Renal pelvis (tissue), 4 donors: ENCODE data around the gene ORAI2. TPM values are rescaled to one million over a fixed set of nuclear protein-coding genes. Genes with fewer than 3 reads are reported as not detected.

Experiments used
- DNase-seq: peaks from one replicate; pipeline ENCODE4 v3.0.0-alpha.2; 2013
- polyA plus RNA-seq, 3 donors: library from polyadenylated mRNA; unstranded; fragments of 120-200 nt; gene quantifications; one replicate each; pipeline ENCODE4 v1.2.1, GENCODE V29; 2013; ENCODE audit not compliant: insufficient read length in 3 of 3

The ORAI2 gene
- polyA plus RNA-seq, 3 donors = 22.6 to 28.1 (median 26.2) TPM

DNA sequence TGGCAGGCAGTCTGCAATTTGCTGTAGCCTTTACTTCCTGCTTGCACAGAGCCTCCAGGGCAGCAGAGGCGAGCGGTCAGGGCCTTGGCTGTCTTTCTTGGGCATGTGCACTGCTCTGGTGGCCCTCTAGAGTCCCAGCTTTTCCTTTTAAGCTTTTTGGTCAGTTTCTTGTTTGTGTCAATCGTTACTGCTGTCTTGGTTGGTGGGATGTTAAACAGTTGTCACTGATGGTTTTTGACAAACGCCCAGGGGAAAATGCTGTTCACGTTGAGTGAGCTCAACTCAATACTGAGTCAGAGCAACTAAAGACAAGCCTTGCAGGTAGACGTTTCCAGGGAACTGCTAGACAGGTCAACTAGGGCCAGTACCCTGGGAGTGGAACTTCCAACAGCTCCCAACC is 23.3 kb upstream of the ORAI2 start:
- DNase-seq = no peak

DNA sequence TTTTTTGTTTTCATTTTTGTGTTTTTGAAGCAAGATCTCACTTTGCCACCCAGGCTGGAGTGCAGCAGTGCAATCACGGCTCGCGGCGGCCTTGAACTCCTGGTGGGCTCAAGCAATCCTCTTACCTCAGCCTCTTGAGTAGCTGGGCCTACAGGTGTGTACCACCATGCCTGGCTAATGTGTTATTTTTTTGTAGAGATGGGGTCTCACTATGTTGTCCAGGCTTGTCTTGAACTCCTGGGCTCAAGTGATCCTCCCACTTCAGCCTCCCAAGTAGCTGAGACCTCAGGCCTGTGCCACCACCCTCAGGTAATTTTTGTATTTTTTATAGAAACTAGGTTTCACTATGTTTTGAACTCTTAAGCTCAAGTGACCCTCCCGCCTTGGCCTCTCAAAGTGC is 22.5 kb upstream of the ORAI2 start:
- DNase-seq = no peak

DNA sequence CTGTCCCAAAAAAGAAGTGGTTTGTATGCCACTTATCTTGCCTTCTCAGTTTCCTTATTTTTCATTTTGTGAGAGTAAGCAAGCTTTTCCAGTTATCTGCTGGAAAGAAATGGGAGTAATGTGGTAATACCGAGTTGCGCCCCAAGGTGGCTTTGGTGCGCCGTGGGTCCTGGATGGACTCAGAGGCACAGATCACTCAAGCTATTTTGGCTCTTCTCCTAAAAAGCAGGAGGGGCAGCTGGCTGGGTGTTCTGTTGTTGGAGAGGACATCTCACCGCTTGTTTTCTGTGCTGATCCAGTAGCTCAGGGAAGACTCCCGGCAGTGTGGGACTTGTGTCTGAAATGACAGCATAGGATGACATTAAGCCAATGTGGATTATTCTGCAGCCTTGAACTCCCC is 20.8 kb upstream of the ORAI2 start:
- no peak for DNase-seq

DNA sequence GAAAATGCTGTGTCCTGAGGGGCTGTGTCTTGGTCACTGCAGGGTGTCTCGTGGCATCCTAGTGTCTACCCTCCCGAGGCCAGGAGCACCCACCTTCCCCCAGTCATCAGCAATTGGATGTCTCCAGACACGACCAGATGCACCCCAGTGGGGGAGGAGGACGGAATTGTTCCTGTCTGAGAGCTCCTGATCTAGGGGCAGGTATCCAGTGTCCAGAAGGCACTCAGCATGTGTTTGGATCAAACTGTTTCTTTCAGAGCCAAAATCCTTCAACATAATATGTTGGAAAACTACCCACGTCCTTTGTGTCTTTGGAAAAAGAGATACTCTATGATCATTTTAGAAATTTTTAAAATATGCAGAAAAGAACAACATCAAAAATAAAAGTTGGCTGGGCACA is 20.3 kb upstream of the ORAI2 start:
- no peak for DNase-seq

DNA sequence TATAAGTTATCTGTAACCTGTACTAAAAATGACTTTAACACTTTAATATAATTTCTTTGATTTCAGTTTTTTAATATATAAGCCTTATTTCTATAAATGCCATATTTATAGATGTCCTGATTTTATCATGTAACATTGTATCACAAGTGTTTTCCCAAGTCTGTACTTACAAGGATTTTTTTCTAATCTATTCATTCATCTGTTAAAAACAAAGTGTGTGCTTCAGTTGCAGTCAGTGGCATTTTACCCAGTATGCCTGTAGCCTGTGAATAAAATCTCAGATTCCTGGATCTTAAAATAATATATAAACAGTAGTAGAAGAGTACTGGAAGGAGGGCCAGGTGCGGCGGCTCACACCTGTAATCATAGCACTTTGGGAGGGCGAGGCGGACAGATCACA is 19.8 kb upstream of the ORAI2 start:
- no peak for DNase-seq

DNA sequence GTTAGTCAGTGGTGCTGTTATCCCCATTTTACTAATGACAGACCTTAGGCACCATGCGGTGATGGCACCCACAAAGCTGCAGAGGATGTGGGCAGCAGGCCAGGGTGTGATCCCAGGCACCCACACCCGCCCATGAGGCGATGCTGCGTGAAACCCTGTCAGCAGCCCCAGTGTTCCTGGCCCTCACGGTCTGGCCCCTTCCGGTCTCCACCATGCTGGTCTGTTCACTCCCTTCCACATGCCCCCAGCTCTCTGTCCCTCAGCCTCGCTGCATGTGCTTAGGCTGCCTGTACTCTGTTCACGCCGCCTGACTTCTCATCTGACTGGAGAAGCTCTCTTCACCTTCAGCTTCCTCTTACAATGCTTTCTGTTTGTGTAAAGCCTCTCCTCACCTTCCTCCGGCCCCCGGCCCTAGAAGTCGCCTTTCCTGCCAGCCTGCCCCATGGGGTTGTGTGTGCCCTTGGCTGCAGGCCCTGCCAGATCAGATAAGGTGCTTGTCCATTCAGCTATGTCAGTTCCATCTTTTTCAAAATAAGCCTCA is 17.6 kb upstream of the ORAI2 start:
- no peak for DNase-seq

DNA sequence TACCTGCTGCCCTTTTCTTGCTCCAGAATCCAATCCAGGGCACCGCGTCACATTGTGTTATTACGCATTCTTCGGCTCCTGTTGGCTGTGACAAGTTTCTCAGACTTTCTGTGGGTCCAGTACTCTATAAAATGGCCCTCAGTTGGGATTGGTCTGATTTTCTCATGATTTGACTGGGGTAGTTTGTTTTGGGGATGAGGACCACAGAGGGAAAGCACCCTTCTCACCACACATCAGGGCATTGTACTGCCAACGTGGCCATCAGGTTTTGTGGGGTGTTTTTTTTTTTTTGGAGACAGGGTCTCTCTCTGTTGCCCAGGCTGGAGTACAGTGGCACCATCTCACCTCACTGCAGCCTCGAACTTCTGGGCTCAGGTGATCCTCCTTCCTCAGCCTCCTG is 17.0 kb upstream of the ORAI2 start:
- DNase-seq = no peak

DNA sequence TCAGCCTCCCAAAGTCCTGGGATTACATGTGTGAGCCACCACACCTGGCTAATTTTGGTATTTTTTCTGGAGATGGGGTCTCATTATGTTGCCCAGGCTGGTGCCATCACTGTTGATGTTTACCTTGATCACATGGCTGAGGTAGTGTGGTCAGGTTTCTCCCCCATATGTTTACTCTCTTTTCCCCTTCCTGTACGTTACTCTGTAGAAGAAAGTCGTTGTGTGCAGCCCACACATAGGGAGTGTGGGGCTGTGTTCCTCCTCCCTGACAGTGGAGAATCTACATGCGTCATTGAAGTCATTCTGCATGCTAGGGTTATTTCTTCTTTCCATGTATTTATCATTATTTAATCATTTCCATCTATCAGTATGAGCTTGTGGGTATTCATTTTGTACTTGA is 16.3 kb upstream of the ORAI2 start:
- DNase-seq = no peak

DNA sequence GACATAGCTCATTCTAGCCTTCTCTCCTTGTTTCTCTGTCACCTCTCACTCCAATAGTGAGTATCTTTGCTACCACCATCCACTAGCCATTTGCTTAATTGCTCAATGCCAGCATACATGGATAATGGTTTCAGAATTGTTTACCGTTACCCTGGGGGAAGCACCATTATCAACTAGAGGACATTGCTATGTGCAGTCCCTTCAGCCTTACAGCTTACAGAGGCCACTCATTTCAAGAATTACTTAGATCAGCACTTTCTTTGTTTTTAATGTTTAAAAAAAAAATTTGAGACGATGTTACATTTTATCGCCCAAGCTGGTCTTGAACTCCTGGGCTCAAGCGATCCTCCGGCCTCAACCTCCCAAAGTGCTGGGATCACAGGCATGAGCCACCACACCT is 14.8 kb upstream of the ORAI2 start:
- no peak for DNase-seq

DNA sequence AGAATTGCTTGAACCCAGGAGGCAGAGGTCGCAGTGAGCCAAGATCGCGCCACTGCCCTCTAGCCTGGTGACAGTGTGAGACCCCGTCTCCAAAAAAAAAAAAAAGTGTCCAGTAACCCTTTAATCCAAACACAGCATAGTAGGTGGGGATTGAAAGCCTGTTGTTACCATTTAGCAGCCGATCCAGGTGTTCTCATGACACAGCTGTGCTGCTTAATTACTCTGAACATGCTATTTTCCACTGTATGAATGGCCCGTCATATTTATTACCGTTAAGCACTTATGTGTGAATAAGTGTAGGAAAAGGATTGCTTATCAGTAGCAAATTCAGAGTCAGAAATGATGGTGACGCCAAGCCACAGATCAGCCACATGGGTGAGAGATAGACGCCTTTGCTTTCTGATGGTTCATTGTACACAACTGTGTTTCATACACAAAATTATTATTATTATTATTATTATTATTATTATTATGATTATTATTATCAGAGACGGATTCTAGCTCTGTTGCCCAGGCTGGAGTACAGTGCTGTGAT is 11.6 kb upstream of the ORAI2 start:
- DNase-seq = no peak

DNA sequence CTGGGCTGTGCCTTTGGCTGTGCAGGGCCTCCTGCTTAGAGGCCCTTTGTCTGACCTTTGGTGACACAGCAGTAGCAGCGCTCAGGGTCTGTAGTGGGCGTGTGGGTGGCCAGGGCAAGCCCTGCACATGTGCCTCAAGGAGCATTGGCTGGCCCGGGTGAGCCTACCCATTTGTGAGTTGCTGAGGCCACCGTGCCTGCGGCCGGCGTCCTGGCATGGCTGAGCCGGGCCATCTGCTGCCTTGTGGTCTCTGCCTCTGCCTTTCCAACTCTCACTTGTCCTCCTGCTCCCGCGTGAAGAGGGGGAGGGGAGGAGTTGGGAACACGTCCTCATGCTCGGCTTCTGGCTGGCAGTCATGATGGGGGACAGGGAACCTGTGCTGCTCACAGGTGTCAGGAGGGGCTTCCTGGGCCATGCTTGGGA is 9.2 kb upstream of the ORAI2 start:
- no peak for DNase-seq

DNA sequence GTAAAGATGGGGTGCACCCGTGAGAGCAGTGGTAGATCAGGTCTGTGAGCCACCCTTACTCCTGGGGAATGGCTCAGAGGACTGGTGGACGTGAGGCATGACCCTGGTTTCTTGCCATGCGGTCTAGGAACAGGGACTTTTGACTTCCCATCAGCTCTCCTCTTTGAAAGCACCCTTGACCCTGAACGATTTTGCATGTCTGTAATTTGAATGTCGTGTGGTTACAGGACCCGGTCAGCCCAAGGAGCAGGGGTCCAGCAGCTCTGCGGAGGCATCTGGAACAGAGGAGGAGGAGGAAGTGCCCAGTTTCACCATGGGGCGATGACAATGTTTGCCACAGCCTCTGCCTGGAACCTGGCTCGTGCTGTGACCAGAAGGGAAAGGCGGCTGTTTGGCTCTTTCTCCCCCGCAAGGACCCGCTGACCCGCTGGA is 8.6 kb upstream of the ORAI2 start:
- DNase-seq = no peak

DNA sequence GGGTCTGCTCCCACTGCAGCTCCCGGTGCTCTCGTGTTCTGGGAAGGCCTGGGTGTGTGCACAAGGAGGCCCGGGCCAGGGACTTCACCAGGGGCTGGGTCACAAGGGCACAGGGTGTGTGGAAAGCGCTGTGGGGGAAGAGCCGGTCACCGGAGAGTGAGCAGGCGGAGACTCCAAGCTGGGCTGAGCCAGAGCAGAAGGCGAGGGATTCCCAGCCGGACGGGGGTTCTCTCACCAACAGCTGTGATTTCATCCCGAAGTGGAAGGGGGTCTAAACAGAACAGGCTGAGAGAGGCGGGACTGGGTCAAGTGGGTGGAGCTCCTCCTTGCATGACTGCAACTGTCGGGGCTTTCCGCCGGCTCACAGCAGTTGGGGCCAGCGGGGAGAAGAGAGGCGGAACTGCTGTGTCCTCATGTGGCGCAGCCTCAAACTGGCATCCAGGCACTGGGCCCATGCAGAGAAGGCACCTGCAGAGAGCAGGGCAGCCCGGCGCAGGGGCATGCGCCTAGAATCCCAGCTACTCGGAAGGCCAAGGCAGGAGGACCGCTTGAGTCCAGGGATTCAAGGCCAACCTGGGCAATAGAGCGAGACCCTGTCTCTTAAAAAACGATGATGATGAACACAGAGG is 7.6 kb upstream of the ORAI2 start:
- no peak for DNase-seq

DNA sequence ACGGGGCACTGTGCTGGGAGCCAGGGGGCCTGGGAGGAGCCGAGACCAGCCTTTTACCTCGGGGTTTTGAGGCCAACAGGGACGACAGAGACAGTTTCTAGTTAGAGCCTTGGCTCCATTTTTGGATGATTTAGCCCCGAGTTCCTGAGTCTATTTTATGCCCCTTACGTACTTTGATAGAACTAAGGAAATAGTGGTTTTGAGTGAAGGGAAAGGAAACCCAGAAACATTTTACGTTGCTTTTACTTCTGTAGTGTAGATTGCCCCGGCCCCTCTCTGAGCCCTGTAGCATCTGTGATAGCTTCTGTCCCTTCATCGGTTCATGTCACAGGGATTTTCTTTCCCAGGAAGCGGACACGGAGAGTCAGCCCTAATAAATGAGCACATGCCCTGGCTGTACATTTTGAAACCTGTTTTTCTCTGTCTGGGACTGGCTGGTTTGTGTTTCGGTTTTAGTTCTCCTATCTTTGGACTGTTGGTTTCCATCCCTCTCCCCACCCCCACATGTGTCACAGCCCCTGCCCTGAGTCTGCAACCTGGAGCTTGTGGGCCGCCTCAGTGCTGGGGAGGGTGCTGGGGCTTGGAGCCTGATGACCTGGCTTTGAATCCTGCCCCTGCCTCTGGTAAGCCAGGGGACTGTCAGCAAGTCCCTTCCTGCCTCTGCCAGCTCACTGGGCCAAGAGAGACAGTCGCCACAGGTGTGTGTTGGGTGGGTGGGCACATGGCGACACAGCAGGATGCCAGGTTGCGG is 6.9 kb upstream of the ORAI2 start:
- no peak for DNase-seq

DNA sequence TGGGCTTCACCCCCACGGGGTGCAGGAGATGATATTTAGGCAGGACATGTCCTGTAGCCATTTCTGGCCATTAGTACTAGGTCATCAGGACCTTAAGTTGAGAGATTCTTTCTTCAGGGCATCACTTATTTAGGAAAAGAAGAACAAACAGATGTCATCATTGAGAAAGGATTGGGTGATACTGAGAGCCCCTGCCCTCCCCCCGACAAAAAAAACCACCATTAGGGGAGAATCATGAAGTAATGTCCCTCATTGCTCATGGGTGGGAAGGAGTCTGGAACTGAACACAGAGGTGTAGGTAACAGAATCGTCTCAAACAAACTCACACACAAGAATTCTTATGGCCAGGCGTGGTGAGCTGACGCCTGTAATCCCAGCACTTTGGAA is 6.4 kb upstream of the ORAI2 start:
- DNase-seq = no peak

DNA sequence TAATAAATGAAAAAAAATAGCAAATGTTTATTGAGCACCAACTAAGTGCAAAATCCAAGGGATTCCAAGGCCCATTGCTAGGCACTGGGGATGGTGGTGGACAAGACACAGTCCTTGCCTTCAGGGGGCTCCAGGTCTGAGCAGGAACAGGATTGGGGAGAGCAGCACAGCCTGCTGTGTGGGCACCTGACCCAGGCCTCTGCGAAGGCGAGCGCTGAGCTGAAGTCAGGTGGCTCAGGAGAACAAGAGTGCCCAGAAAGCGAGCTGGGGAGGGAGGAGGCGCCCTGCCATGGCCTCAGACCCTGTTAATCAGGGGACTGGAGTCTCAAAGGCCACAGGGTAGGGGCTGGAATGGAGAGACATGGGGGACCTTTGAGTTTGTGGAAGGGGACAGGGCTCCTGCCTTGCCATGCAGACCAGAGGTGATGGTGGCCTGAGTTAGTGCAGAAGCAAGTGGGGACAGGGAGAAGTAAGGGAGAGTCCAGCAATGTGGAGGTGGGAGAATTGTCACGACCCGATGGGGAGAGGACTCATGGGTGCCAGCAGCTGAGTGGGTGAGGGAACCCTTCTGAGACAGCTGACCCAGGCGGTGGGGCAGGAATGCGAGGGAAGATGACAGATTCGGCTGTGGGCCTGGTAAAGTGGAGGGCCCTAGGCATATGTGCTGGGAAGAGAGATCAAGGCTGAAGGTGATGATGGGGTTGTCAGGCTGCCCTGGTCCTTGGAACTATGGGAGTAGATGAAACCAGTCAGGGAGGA is 4.1 kb upstream of the ORAI2 start:
- no peak for DNase-seq

DNA sequence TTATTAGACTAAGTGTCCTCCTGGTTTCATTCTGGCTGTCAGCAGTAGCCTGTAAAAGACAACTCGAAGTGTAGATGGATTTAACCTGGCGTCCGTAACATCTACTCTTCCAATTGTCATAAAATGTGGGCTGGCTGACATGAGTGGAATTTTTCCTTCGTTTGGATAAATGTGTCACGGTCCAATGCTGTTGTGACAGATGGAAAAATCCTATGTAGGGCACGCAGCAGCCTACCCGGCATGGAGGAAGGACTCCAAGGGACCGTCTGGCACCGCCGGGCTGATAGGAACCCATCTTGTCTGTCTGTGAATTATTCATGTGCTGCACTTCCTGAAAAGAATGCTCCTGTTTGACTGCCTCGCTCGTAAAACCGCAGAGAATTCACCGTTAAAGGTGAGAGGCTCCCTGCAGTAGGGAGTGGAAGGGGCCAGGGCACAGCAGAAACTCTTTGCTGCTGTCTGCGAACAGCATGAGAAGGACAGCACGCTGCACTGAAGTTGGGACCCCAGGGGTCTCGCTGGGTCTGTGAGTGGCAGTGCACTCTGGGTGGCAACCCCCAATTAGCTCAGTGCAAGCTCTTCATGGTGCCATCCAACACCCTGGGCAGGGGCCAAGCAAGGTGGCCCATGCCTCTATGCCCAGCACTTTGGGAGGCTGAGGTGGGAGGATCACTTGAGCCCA is 1.6 kb upstream of the ORAI2 start:
- no peak for DNase-seq

DNA sequence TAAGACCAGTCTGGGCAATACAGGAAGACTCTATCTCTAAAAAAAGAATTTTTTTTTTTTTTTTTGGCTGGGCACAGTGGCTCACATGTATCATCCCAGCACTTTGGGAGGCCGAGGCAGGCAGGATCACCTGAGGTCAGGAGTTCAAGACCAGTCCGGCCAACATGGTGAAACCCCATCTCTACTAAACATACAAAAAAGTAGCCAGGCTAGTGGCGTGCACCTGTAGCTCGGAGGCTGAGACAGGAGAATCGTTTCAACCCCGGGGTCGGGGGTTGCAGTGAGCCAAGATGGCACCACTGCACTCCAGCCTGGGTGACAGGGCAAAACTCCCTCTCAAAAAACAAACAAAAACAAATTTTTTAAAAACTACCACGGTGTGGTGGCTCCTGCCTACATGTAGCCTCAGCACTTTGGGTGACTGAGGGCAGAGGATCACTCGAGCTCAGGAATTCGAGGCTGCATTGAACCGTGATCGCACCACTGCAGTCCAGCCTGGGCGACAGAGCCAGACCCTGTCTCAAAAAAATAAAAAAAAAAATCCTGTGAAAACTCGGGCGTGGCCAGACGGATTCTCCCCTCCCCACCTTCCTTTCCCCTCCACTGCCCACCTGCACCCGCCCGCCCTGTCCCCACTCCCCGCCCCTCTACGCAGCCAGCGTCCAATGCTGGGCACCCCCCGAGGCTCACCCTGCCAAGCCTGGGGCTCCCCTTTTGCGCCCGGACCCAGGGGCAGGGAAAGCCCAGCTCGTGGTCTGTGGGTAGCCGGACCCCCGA is 745 bp upstream of the ORAI2 start:
- no peak for DNase-seq

DNA sequence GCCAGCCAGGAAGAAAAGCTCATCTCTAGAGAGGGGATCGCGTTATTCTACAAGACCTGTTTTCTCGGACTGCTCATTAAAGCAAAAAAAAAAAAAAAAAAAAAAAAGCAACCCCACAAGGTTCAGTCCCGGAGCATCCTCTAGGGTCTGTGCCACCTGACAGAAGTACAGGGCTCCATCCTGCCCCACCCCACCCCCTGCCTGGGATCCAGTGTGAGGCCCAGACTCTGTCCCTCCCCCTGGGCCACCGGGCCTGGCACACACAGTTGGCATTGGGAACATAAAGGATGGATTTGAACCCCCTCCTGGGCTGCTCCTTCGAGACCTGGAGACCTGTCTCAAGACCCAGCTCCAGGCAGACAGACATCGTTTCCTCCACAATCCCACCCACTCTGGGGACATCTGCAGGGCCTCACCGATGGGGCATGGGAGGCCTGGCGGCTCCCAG is 688 bp downstream of the ORAI2 start:
- DNase-seq = no peak

DNA sequence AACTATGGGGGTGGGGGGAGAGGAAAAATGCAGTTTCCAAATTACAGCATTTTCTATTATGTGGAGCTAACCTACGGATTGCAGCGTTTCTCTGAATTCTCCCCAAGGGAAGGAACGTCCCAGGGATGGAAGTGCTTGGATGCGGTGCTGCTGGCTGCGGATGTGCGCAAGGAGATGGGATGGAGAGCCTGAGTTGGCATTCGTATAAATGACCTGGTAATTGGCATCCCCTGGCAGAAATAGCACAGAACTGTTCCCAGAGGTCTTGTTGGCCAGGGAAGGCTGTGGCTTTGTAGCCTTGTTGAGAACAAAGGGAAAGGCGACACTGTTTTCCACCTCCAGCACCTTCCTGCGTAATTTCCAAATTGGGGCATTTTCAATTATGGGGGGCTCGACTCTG is 2.7 kb downstream of the ORAI2 start:
- no peak for DNase-seq
